HG03432 (cell line): ENCODE measurements around the gene SHC2.
"Not testable (repeated sequence)": the region's sequence is repeated elsewhere in the genome, so short reads cannot be mapped to it uniquely, and the experiment has no call there.

Experiments
- ATAC-seq: cut with Tn5 transposase; IDR thresholded peaks from one replicate; pipeline ENCODE4 v1.9.1; 2021; ENCODE audit warnings: mild to moderate bottlenecking, moderate library complexity; ENCODE audit not compliant: unreplicated experiment

SHC2 gene

GRCh38 chr19:408902-409515 is 51.8 kb downstream of the SHC2 start, which contains the start of gene C2CD4C:
Gene C2CD4C, minus strand, starts transcription at chr19:409147. Its CDS starts 786 bp downstream, at chr19:408361.
- ATAC-seq = no peak

- no peak for ATAC-seq
Observed at GRCh38 chr19:408441-408901, 52.4 kb downstream of the SHC2 start.

- no peak for ATAC-seq
Observed at GRCh38 chr19:407511-408440, 53.1 kb downstream of the SHC2 start.

- ATAC-seq = no peak
Observed at GRCh38 chr19:406971-407510, 53.8 kb downstream of the SHC2 start.

- ATAC-seq = no peak
Observed at GRCh38 chr19:406135-406781, 54.6 kb downstream of the SHC2 start.

GRCh38 chr19:405121-405965 is 55.5 kb downstream of the SHC2 start:
- no peak for ATAC-seq

- no peak for ATAC-seq
Observed at GRCh38 chr19:403221-404027, 57.4 kb downstream of the SHC2 start.

GRCh38 chr19:402786-403185 is 58.0 kb downstream of the SHC2 start:
- ATAC-seq = no peak

- ATAC-seq = no peak
Observed at GRCh38 chr19:401866-402511, 58.8 kb downstream of the SHC2 start.

GRCh38 chr19:400976-401865 is 59.6 kb downstream of the SHC2 start:
- ATAC-seq = no peak

GRCh38 chr19:399370-399769 is 61.5 kb downstream of the SHC2 start:
- ATAC-seq = no peak

GRCh38 chr19:398719-399118 is 62.1 kb downstream of the SHC2 start:
- ATAC-seq = no peak

GRCh38 chr19:397941-398706 is 62.7 kb downstream of the SHC2 start:
- ATAC-seq = no peak

GRCh38 chr19:397321-397720 is 63.5 kb downstream of the SHC2 start:
- ATAC-seq = no peak

GRCh38 chr19:395467-395866 is 65.4 kb downstream of the SHC2 start:
- no peak for ATAC-seq

- not testable (repeated sequence) for ATAC-seq
Observed at GRCh38 chr19:394857-395256, 66.0 kb downstream of the SHC2 start.

- not testable (repeated sequence) for ATAC-seq
Observed at GRCh38 chr19:393560-393959, 67.3 kb downstream of the SHC2 start.
